Measurements from ENCODE around the gene TTYH2.

DNA sequence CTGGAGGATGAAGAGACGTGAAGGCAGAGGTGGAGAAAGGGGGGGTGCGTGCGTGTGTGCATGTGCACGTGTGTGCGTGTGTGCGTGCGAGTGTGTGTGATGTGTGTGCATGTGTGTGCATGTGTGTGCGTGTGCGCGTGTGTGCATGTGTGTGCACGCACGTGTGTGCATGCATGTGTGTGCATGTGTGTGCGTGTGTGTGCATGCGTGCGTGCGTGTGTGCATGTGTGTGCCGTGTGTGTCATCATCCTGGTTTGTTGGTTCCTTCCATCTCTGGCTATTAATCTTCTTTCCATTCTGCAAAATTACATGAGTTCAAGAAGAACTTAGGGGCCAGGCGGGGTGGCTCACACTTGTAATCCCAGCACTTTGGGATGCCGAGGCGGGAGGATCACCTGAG is 26.9 kb upstream of the TTYH2 start:
- TF ChIP-seq, protein P1, sequence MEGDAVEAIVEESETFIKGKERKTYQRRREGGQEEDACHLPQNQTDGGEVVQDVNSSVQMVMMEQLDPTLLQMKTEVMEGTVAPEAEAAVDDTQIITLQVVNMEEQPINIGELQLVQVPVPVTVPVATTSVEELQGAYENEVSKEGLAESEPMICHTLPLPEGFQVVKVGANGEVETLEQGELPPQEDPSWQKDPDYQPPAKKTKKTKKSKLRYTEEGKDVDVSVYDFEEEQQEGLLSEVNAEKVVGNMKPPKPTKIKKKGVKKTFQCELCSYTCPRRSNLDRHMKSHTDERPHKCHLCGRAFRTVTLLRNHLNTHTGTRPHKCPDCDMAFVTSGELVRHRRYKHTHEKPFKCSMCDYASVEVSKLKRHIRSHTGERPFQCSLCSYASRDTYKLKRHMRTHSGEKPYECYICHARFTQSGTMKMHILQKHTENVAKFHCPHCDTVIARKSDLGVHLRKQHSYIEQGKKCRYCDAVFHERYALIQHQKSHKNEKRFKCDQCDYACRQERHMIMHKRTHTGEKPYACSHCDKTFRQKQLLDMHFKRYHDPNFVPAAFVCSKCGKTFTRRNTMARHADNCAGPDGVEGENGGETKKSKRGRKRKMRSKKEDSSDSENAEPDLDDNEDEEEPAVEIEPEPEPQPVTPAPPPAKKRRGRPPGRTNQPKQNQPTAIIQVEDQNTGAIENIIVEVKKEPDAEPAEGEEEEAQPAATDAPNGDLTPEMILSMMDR (IDR thresholded peaks at IDR 0.05), result no peak
- no peak for TF ChIP-seq POLR2A (IDR thresholded peaks at IDR 0.05)

All from right lobe of liver (tissue), 4 donors.